Measurements from ENCODE around the gene LUZP2.

GRCh38 chr11:25094085-25094802 is 597.4 kb downstream of the LUZP2 start:
- TF ChIP-seq CTCF (IDR thresholded peaks at IDR 0.05) = no peak
- TF ChIP-seq POLR2A (IDR thresholded peaks at IDR 0.05) = no peak

Data from adrenal gland (tissue), 5 donors.